ENCODE data around the gene KRT14. TPM values are rescaled to one million over a fixed set of nuclear protein-coding genes. Genes with fewer than 3 reads are reported as not detected.
"Not testable (repeated sequence)": the region's sequence is repeated elsewhere in the genome, so short reads cannot be mapped to it uniquely, and the experiment has no call there.

Gene KRT14
- total and polyA plus RNA-seq, 9 donors = 0.38 to 1.1 (median 0.75) TPM; not detected in 6

- TF ChIP-seq POLR2A (IDR thresholded peaks at IDR 0.05) (no peak), CTCF (IDR thresholded peaks at IDR 0.05) (no peak), EP300 (IDR thresholded peaks at IDR 0.05) (no peak)
- H3K27ac ChIP-seq = no peak overlapping the region
- H3K9me3 ChIP-seq = no peaks in the 10 kb centered on the region
- no peaks in the 10 kb centered on the region for H3K27me3 ChIP-seq
- WGBS, 3 donors = 75 to 87% (median 82%) methylated on average over 11 of the region's 11 CpGs
- H3K4me1 ChIP-seq (ENCODE audit: insufficient read depth) = no peaks in the 10 kb centered on the region
- no peak for DNase-seq
- no peak overlapping the region for H3K4me3 ChIP-seq
- no peaks in the 10 kb centered on the region for H3K36me3 ChIP-seq
- intact Hi-C loops (cut with DNase I) = no loop called here
Measured at GRCh38 chr17:41613277-41614082, 26.8 kb upstream of the KRT14 start.

- intact Hi-C loops (cut with DNase I); DNase-seq; H3K4me3 ChIP-seq; H3K27ac ChIP-seq; H3K4me1 ChIP-seq (ENCODE audit: insufficient read depth); H3K27me3 ChIP-seq; H3K36me3 ChIP-seq; H3K9me3 ChIP-seq: not testable (repeated sequence)
- 74 to 76% (median 75%) methylated on average over 25 to 31 of the region's 31 CpGs for WGBS, 3 donors
Measured at GRCh38 chr17:41612376-41613160, 25.9 kb upstream of the KRT14 start, which contains the start of gene KRT16. TSS of gene KRT16 (minus strand) at chr17:41612767. CDS start at chr17:41612688, 79 bp downstream.

- Histone ChIP-seq H3K27ac (no peak overlapping the region), H3K36me3 (no peaks in the 10 kb centered on the region), H3K4me3 (no peak overlapping the region), H3K27me3 (no peaks in the 10 kb centered on the region), H3K4me1 (ENCODE audit: insufficient read depth) (no peaks in the 10 kb centered on the region), H3K9me3 (no peaks in the 10 kb centered on the region)
- WGBS, 3 donors = 87 to 92% (median 90%) methylated on average over 25 of the region's 25 CpGs
- intact Hi-C loops (cut with DNase I) = no loop called here
- DNase-seq = no peak
- TF ChIP-seq POLR2A (IDR thresholded peaks at IDR 0.05) = no peak
- no peak for TF ChIP-seq CTCF (IDR thresholded peaks at IDR 0.05)
- no peak for TF ChIP-seq EP300 (IDR thresholded peaks at IDR 0.05)
Measured at GRCh38 chr17:41610965-41611640, 24.4 kb upstream of the KRT14 start.

- H3K36me3 ChIP-seq; DNase-seq; H3K27ac ChIP-seq; H3K4me3 ChIP-seq; H3K27me3 ChIP-seq; H3K9me3 ChIP-seq; intact Hi-C loops (cut with DNase I); H3K4me1 ChIP-seq (ENCODE audit: insufficient read depth): not testable (repeated sequence)
- 4 to 19% (median 16%) methylated on average over 10 of the region's 10 CpGs for WGBS, 3 donors
Measured at GRCh38 chr17:41610061-41610517, 23.4 kb upstream of the KRT14 start.

- H3K4me3 ChIP-seq; H3K4me1 ChIP-seq (ENCODE audit: insufficient read depth); intact Hi-C loops (cut with DNase I); H3K27me3 ChIP-seq; H3K36me3 ChIP-seq; DNase-seq; H3K27ac ChIP-seq; H3K9me3 ChIP-seq: not testable (repeated sequence)
- 68 to 95% (median 70%) methylated on average over 4 of the region's 4 CpGs for WGBS, 3 donors
Measured at GRCh38 chr17:41606930-41607329, 20.2 kb upstream of the KRT14 start.

All from ovary (tissue), 9 donors.